ENCODE results near the gene GPR146.
"Not testable (repeated sequence)": the region's sequence is repeated elsewhere in the genome, so short reads cannot be mapped to it uniquely, and the experiment has no call there.

GPR146 gene

GRCh38 chr7:1030444-1031070 is 13.8 kb upstream of the GPR146 start:
- Histone ChIP-seq H2BK120ac (ENCODE audit: low read depth, low read length) (no peak overlapping the region), H3K56ac (ENCODE audit: low read length) (no peak overlapping the region), H2AK5ac (ENCODE audit: low read length) (no peak overlapping the region), H3K27me3 (ENCODE audit: insufficient read depth, low read length, poor library complexity) (no peaks in the 10 kb centered on the region), H2BK15ac (replicated peaks; ENCODE audit: low read depth) (no peak overlapping the region), H3K79me1 (ENCODE audit: low read length) (no peaks in the 10 kb centered on the region), H3K27ac (ENCODE audit: low read depth, low read length) (no peak overlapping the region), H3K4me2 (ENCODE audit: low read length) (no peak overlapping the region), H3K79me2 (ENCODE audit: control insufficient read depth, insufficient read depth, low read length) (no peaks in the 10 kb centered on the region), H3K18ac (ENCODE audit: low read length) (no peak overlapping the region), H3K9ac (ENCODE audit: low read length) (no peak overlapping the region), H4K8ac (ENCODE audit: low read depth, low read length) (no peak overlapping the region), H3K36me3 (ENCODE audit: control insufficient read depth, insufficient read depth, low read length) (no peaks in the 10 kb centered on the region), H3K23ac (ENCODE audit: low read length) (no peak overlapping the region), H3K4me3 (ENCODE audit: low read length) (no peak overlapping the region), H3K4me1 (ENCODE audit: control insufficient read depth, low read depth, low read length) (no peaks in the 10 kb centered on the region), H4K5ac (ENCODE audit: low read length) (no peak overlapping the region), H2BK5ac (ENCODE audit: low read length) (no peak overlapping the region), H3K4ac (ENCODE audit: low read depth, low read length) (no peak overlapping the region)
- no peak for DNase-seq
- no CpG with 5 or more reads among the region's 12 CpGs for WGBS (ENCODE audit: extremely low coverage, insufficient coverage, low lambda C conversion rate)

GRCh38 chr7:1031716-1032455 is 12.5 kb upstream of the GPR146 start:
- Histone ChIP-seq H2AK5ac (ENCODE audit: low read length) (no peak overlapping the region), H2BK15ac (replicated peaks; ENCODE audit: low read depth) (no peak overlapping the region), H4K5ac (ENCODE audit: low read length) (no peak overlapping the region), H3K36me3 (ENCODE audit: control insufficient read depth, insufficient read depth, low read length) (no peaks in the 10 kb centered on the region), H3K18ac (ENCODE audit: low read length) (no peak overlapping the region), H2BK5ac (ENCODE audit: low read length) (no peak overlapping the region), H3K27me3 (ENCODE audit: insufficient read depth, low read length, poor library complexity) (no peaks in the 10 kb centered on the region), H3K79me1 (ENCODE audit: low read length) (no peaks in the 10 kb centered on the region), H3K56ac (ENCODE audit: low read length) (no peak overlapping the region), H3K79me2 (ENCODE audit: control insufficient read depth, insufficient read depth, low read length) (no peaks in the 10 kb centered on the region), H4K8ac (ENCODE audit: low read depth, low read length) (no peak overlapping the region), H3K23ac (ENCODE audit: low read length) (no peak overlapping the region), H3K27ac (ENCODE audit: low read depth, low read length) (no peak overlapping the region), H3K9ac (ENCODE audit: low read length) (no peak overlapping the region), H3K4ac (ENCODE audit: low read depth, low read length) (no peak overlapping the region), H3K4me1 (ENCODE audit: control insufficient read depth, low read depth, low read length) (no peaks in the 10 kb centered on the region), H2BK120ac (ENCODE audit: low read depth, low read length) (no peak overlapping the region), H3K4me2 (ENCODE audit: low read length) (no peak overlapping the region), H3K4me3 (ENCODE audit: low read length) (no peak overlapping the region)
- no CpG with 5 or more reads among the region's 33 CpGs for WGBS (ENCODE audit: extremely low coverage, insufficient coverage, low lambda C conversion rate)
- no peak for DNase-seq

GRCh38 chr7:1032536-1033181 is 11.7 kb upstream of the GPR146 start:
- no peak overlapping the region for H3K56ac ChIP-seq (ENCODE audit: low read length)
- WGBS (ENCODE audit: extremely low coverage, insufficient coverage, low lambda C conversion rate), result no CpG with 5 or more reads among the region's 25 CpGs
- H3K27me3 ChIP-seq (ENCODE audit: insufficient read depth, low read length, poor library complexity), result no peaks in the 10 kb centered on the region
- no peak overlapping the region for H2BK120ac ChIP-seq (ENCODE audit: low read depth, low read length)
- no peak overlapping the region for H3K4me2 ChIP-seq (ENCODE audit: low read length)
- H3K36me3 ChIP-seq (ENCODE audit: control insufficient read depth, insufficient read depth, low read length), result no peaks in the 10 kb centered on the region
- no peak overlapping the region for H3K9ac ChIP-seq (ENCODE audit: low read length)
- no peak overlapping the region for H3K27ac ChIP-seq (ENCODE audit: low read depth, low read length)
- no peak overlapping the region for H2BK5ac ChIP-seq (ENCODE audit: low read length)
- H2BK15ac ChIP-seq (replicated peaks; ENCODE audit: low read depth), result no peak overlapping the region
- H3K4me3 ChIP-seq (ENCODE audit: low read length), result no peak overlapping the region
- no peaks in the 10 kb centered on the region for H3K79me2 ChIP-seq (ENCODE audit: control insufficient read depth, insufficient read depth, low read length)
- H3K18ac ChIP-seq (ENCODE audit: low read length), result no peak overlapping the region
- DNase-seq, result no peak
- H3K4ac ChIP-seq (ENCODE audit: low read depth, low read length), result no peak overlapping the region
- no peak overlapping the region for H2AK5ac ChIP-seq (ENCODE audit: low read length)
- no peak overlapping the region for H3K23ac ChIP-seq (ENCODE audit: low read length)
- no peaks in the 10 kb centered on the region for H3K79me1 ChIP-seq (ENCODE audit: low read length)
- H4K8ac ChIP-seq (ENCODE audit: low read depth, low read length), result no peak overlapping the region
- no peak overlapping the region for H4K5ac ChIP-seq (ENCODE audit: low read length)
- no peaks in the 10 kb centered on the region for H3K4me1 ChIP-seq (ENCODE audit: control insufficient read depth, low read depth, low read length)

GRCh38 chr7:1033546-1034145 is 10.7 kb upstream of the GPR146 start:
- no peak for DNase-seq
- H3K27ac ChIP-seq (ENCODE audit: low read depth, low read length), result no peak overlapping the region
- no peak overlapping the region for H4K5ac ChIP-seq (ENCODE audit: low read length)
- no peaks in the 10 kb centered on the region for H3K79me1 ChIP-seq (ENCODE audit: low read length)
- no peak overlapping the region for H3K18ac ChIP-seq (ENCODE audit: low read length)
- H3K79me2 ChIP-seq (ENCODE audit: control insufficient read depth, insufficient read depth, low read length), result no peaks in the 10 kb centered on the region
- H3K56ac ChIP-seq (ENCODE audit: low read length), result no peak overlapping the region
- H4K8ac ChIP-seq (ENCODE audit: low read depth, low read length), result no peak overlapping the region
- no peak overlapping the region for H3K23ac ChIP-seq (ENCODE audit: low read length)
- no peak overlapping the region for H2BK15ac ChIP-seq (replicated peaks; ENCODE audit: low read depth)
- H2BK120ac ChIP-seq (ENCODE audit: low read depth, low read length), result no peak overlapping the region
- H2BK5ac ChIP-seq (ENCODE audit: low read length), result no peak overlapping the region
- H2AK5ac ChIP-seq (ENCODE audit: low read length), result no peak overlapping the region
- no peaks in the 10 kb centered on the region for H3K4me1 ChIP-seq (ENCODE audit: control insufficient read depth, low read depth, low read length)
- H3K27me3 ChIP-seq (ENCODE audit: insufficient read depth, low read length, poor library complexity), result no peaks in the 10 kb centered on the region
- H3K36me3 ChIP-seq (ENCODE audit: control insufficient read depth, insufficient read depth, low read length), result no peaks in the 10 kb centered on the region
- no peak overlapping the region for H3K4ac ChIP-seq (ENCODE audit: low read depth, low read length)
- no peak overlapping the region for H3K4me2 ChIP-seq (ENCODE audit: low read length)
- WGBS (ENCODE audit: extremely low coverage, insufficient coverage, low lambda C conversion rate), result no CpG with 5 or more reads among the region's 20 CpGs
- H3K9ac ChIP-seq (ENCODE audit: low read length), result no peak overlapping the region
- no peak overlapping the region for H3K4me3 ChIP-seq (ENCODE audit: low read length)

- not testable (repeated sequence) for H3K23ac ChIP-seq (ENCODE audit: low read length); H3K27ac ChIP-seq (ENCODE audit: low read depth, low read length); H3K9ac ChIP-seq (ENCODE audit: low read length)
Measured at GRCh38 chr7:1034769-1035168, 9.6 kb upstream of the GPR146 start.

More at GRCh38 chr7:1034769-1035168, 9.6 kb upstream of the GPR146 start:
- H2BK120ac ChIP-seq (ENCODE audit: low read depth, low read length); DNase-seq; H2AK5ac ChIP-seq (ENCODE audit: low read length); H3K79me2 ChIP-seq (ENCODE audit: control insufficient read depth, insufficient read depth, low read length); H3K56ac ChIP-seq (ENCODE audit: low read length); H4K5ac ChIP-seq (ENCODE audit: low read length); H3K4me3 ChIP-seq (ENCODE audit: low read length); H3K4me1 ChIP-seq (ENCODE audit: control insufficient read depth, low read depth, low read length); H3K27me3 ChIP-seq (ENCODE audit: insufficient read depth, low read length, poor library complexity); H3K36me3 ChIP-seq (ENCODE audit: control insufficient read depth, insufficient read depth, low read length); H2BK5ac ChIP-seq (ENCODE audit: low read length); H3K79me1 ChIP-seq (ENCODE audit: low read length); H2BK15ac ChIP-seq (replicated peaks; ENCODE audit: low read depth); H3K18ac ChIP-seq (ENCODE audit: low read length); H3K4ac ChIP-seq (ENCODE audit: low read depth, low read length); H3K4me2 ChIP-seq (ENCODE audit: low read length); H4K8ac ChIP-seq (ENCODE audit: low read depth, low read length): not testable (repeated sequence)
- no CpG with 5 or more reads among the region's 1 CpG for WGBS (ENCODE audit: extremely low coverage, insufficient coverage, low lambda C conversion rate)
